ENCODE data around the gene FHIT.

DNA sequence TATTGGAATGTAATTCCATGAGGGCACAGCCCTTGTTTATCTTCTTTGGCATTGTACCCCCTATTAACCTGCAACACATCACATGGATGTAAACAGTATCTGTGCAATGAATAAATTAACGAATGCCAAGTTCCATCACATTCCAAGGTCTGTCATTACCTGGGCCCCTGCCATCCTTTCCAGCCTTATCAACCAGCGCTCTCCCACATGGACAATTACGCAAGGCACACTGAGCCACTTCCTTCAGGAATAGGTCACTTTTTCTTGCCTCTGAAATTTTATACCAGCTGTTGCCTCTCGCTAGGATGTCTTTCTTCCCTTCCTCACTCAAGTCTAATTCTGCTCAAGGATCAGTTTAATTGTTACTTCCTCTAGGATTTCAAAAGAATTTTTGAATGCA lies 1149.6 kb downstream of the FHIT start:
- TF ChIP-seq, protein P1, sequence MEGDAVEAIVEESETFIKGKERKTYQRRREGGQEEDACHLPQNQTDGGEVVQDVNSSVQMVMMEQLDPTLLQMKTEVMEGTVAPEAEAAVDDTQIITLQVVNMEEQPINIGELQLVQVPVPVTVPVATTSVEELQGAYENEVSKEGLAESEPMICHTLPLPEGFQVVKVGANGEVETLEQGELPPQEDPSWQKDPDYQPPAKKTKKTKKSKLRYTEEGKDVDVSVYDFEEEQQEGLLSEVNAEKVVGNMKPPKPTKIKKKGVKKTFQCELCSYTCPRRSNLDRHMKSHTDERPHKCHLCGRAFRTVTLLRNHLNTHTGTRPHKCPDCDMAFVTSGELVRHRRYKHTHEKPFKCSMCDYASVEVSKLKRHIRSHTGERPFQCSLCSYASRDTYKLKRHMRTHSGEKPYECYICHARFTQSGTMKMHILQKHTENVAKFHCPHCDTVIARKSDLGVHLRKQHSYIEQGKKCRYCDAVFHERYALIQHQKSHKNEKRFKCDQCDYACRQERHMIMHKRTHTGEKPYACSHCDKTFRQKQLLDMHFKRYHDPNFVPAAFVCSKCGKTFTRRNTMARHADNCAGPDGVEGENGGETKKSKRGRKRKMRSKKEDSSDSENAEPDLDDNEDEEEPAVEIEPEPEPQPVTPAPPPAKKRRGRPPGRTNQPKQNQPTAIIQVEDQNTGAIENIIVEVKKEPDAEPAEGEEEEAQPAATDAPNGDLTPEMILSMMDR (IDR thresholded peaks at IDR 0.05 in 4 of 5, conservative IDR thresholded peaks at IDR 0.05 in 1 of 5): no peak
- TF ChIP-seq POLR2A (IDR thresholded peaks at IDR 0.05): no peak
